ENCODE measurements around the gene SLC22A4.

SLC22A4 gene

GRCh38 chr5:132313961-132314432 lies 19.8 kb downstream of the SLC22A4 start:
- no peak overlapping the region for H3K4me3 ChIP-seq (ENCODE audit: low read depth, low read length)
- DNase-seq (ENCODE audit: low read depth) = no peak
- no peak for TF ChIP-seq MAX (IDR thresholded peaks at IDR 0.05; ENCODE audit: low read depth, low read length)
- TF ChIP-seq CTCF (IDR thresholded peaks at IDR 0.05; ENCODE audit: low read depth, low read length) = no peak
- TF ChIP-seq MYC (IDR thresholded peaks at IDR 0.05; ENCODE audit: low read depth, low read length) = no peak
- TF ChIP-seq POLR2A (IDR thresholded peaks at IDR 0.05; ENCODE audit: extremely low read depth, insufficient read length) = no peak

- no peak for DNase-seq (ENCODE audit: low read depth)
- H3K4me3 ChIP-seq (ENCODE audit: low read depth, low read length) = no peak overlapping the region
- no peak for TF ChIP-seq MYC (IDR thresholded peaks at IDR 0.05; ENCODE audit: low read depth, low read length)
- no peak for TF ChIP-seq MAX (IDR thresholded peaks at IDR 0.05; ENCODE audit: low read depth, low read length)
- no peak for TF ChIP-seq CTCF (IDR thresholded peaks at IDR 0.05; ENCODE audit: low read depth, low read length)
- no peak for TF ChIP-seq POLR2A (IDR thresholded peaks at IDR 0.05; ENCODE audit: extremely low read depth, insufficient read length)
These were observed 21.4 kb downstream of the SLC22A4 start for GRCh38 chr5:132315529-132316067.

DNA sequence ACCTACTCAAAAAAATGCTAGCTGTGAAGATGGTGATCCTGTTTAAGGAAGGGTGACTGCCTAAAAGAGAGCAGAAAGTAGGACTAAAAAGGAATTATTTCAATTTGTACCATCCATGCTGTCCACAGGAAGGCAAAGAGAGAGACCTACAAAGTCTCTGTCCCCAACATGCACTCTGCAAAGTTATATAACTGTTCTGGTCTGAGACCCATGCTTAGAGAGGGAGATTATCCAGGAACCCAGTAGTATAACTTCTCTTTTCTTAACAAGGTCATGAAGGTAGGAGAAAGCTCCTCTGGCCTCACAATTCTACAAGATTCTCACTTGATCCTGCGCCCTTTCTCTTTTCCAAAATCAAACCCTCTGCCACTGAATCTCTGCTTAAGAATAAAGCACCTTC lies 25.8 kb downstream of the SLC22A4 start:
- TF ChIP-seq MYC (IDR thresholded peaks at IDR 0.05; ENCODE audit: low read depth, low read length) (no peak), POLR2A (IDR thresholded peaks at IDR 0.05; ENCODE audit: extremely low read depth, insufficient read length) (no peak), CTCF (IDR thresholded peaks at IDR 0.05; ENCODE audit: low read depth, low read length) (no peak), MAX (IDR thresholded peaks at IDR 0.05; ENCODE audit: low read depth, low read length) (no peak)
- H3K4me3 ChIP-seq (ENCODE audit: low read depth, low read length) = no peak overlapping the region
- DNase-seq (ENCODE audit: low read depth) = no peak

DNA sequence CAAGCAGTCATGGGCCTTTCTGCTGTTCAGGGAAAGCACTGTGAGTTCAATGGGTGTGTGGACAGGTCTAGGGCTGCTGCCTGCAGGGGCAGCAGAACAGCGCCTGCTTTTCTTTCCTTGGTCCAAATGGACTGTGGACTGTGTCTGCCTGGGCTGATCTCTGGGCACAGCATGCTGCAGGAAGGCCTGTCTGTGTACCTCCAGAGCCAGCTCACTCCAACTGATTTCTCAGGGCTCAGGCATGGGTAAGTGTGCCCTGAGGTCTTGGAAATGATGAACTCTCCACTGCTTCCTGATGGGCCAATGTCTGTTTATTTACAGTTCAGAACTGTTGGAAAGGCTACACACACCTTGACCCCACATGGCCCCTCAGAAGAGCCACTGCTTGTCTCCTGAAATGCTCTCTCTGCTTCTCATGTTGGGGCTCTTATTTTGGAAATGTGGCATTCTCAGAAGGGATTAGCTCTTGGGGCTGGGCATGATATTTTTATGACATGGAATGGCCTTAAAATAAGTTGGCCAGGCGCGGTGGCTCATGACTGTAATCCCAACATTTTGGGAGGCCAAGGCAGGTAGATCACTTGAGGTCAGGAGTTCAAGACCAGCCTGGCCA lies 27.0 kb downstream of the SLC22A4 start:
- TF ChIP-seq POLR2A (IDR thresholded peaks at IDR 0.05; ENCODE audit: extremely low read depth, insufficient read length) (no peak), CTCF (IDR thresholded peaks at IDR 0.05; ENCODE audit: low read depth, low read length) (no peak), MYC (IDR thresholded peaks at IDR 0.05; ENCODE audit: low read depth, low read length) (no peak), MAX (IDR thresholded peaks at IDR 0.05; ENCODE audit: low read depth, low read length) (no peak)
- no peak for DNase-seq (ENCODE audit: low read depth)
- no peak overlapping the region for H3K4me3 ChIP-seq (ENCODE audit: low read depth, low read length)

GRCh38 chr5:132322266-132322665 lies 28.1 kb downstream of the SLC22A4 start:
- H3K4me3 ChIP-seq (ENCODE audit: low read depth, low read length) = no peak overlapping the region
- no peak for TF ChIP-seq CTCF (IDR thresholded peaks at IDR 0.05; ENCODE audit: low read depth, low read length)
- TF ChIP-seq POLR2A (IDR thresholded peaks at IDR 0.05; ENCODE audit: extremely low read depth, insufficient read length) = no peak
- no peak for TF ChIP-seq MAX (IDR thresholded peaks at IDR 0.05; ENCODE audit: low read depth, low read length)
- TF ChIP-seq MYC (IDR thresholded peaks at IDR 0.05; ENCODE audit: low read depth, low read length) = no peak
- no peak for DNase-seq (ENCODE audit: low read depth)

Measured in NB4 (cell line).